ENCODE data around the gene LHPP.

Gene LHPP

DNA sequence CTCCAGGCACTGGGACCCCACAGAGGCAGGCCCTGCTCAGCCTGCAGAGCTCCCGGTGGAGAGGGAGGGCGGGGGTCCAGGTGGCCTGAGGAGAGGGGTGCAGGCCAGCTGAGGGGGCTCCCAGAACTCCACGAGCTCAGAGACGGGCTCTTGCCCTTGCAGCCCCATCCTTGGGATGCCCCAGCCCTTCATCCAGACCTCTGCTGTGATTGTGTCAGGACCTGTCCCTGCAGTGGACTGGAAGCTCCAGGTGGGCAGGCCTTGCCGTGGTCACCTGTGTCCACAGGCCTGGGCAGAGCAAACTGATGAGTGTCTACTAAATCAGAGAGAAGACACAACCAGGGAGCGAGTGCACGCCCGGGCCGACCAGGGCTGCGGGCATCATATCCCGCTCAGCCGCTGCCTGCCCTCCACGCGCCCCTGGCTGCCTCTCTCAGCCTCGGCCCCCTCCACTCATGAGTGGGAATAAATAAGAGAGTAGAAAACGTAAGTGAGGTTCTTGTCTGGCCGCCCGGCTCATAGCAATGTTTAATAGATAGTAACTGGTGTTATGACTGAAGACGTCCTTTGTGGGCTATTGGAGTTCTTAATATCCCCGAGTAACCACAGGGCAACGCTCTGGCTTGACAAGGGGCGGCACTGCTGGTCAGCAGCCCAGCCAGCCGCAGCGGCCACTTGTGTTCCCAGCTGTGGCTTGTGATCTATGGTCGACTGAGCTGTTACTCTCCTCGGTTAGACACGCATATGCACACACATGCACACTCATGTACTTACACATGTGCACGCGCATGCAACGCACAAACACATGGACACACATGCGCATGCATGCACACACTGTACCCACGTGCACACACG lies 105.6 kb downstream of the LHPP start:
- Histone ChIP-seq H2AFZ (ENCODE audit: low read length) (no peak overlapping the region), H3K9me3 (ENCODE audit: low read length) (no peaks in the 10 kb centered on the region), H3K9ac (ENCODE audit: low read length) (no peak overlapping the region), H3K9me2 (ENCODE audit: low read depth, low read length) (no peaks in the 10 kb centered on the region), H4K20me1 (ENCODE audit: insufficient read depth, low read length) (no peaks in the 10 kb centered on the region), H3K4me1 (ENCODE audit: insufficient read depth, low read length, severe bottlenecking) (peaks cover 41% of the 10 kb centered on the region), H3K79me2 (ENCODE audit: insufficient read depth, low read length) (no peaks in the 10 kb centered on the region), H3K4me2 (ENCODE audit: low read length) (no peak overlapping the region), H3K27ac (ENCODE audit: low read depth, low read length, poor library complexity, severe bottlenecking) (no peak overlapping the region), H3K36me3 (ENCODE audit: insufficient read depth, low read length) (peaks cover 8% of the 10 kb centered on the region; the same call in 1 of the 2 replicates), H3F3A (ENCODE audit: insufficient read depth, low read length) (no peaks in the 10 kb centered on the region), H3K27me3 (ENCODE audit: insufficient read depth, low read length) (no peaks in the 10 kb centered on the region), H3K4me3 (ENCODE audit: low read depth, low read length, poor library complexity, severe bottlenecking) (no peak overlapping the region)
- TF ChIP-seq, protein P1, sequence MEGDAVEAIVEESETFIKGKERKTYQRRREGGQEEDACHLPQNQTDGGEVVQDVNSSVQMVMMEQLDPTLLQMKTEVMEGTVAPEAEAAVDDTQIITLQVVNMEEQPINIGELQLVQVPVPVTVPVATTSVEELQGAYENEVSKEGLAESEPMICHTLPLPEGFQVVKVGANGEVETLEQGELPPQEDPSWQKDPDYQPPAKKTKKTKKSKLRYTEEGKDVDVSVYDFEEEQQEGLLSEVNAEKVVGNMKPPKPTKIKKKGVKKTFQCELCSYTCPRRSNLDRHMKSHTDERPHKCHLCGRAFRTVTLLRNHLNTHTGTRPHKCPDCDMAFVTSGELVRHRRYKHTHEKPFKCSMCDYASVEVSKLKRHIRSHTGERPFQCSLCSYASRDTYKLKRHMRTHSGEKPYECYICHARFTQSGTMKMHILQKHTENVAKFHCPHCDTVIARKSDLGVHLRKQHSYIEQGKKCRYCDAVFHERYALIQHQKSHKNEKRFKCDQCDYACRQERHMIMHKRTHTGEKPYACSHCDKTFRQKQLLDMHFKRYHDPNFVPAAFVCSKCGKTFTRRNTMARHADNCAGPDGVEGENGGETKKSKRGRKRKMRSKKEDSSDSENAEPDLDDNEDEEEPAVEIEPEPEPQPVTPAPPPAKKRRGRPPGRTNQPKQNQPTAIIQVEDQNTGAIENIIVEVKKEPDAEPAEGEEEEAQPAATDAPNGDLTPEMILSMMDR (IDR thresholded peaks at IDR 0.05; ENCODE audit: low read length), result no peak
- no peak for TF ChIP-seq EZH2 (IDR thresholded peaks at IDR 0.05; ENCODE audit: borderline replicate concordance, low read length)

DNA sequence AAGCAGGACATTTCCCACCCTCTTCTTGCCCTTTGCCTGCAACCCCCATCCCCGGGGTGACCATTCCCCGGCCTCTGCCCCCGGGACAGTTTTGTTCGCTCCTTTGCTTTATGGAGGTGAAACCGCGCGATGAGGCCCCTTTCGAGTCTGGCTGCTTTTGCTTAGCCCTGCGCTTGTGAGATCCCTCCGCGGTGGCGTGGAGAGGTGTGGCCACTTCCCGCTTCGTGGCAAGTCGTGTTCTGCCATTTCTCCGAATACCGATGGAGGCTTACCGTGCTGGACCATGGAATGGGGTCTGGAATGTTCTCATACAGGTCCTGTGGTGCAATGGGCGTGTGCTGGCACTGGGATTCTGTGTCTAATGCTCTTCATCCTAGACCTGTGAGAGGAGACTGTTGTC lies 106.7 kb downstream of the LHPP start:
- TF ChIP-seq, protein P1 (IDR thresholded peaks at IDR 0.05; ENCODE audit: low read length), result no peak
- no peak for TF ChIP-seq EZH2 (IDR thresholded peaks at IDR 0.05; ENCODE audit: borderline replicate concordance, low read length)
- Histone ChIP-seq H3K9me2 (ENCODE audit: low read depth, low read length) (no peaks in the 10 kb centered on the region), H3F3A (ENCODE audit: insufficient read depth, low read length) (no peaks in the 10 kb centered on the region), H3K36me3 (ENCODE audit: insufficient read depth, low read length) (peaks cover 8% of the 10 kb centered on the region; the same call in 1 of the 2 replicates), H2AFZ (ENCODE audit: low read length) (no peak overlapping the region), H3K4me1 (ENCODE audit: insufficient read depth, low read length, severe bottlenecking) (peaks cover 33% of the 10 kb centered on the region), H3K4me2 (ENCODE audit: low read length) (no peak overlapping the region), H3K27me3 (ENCODE audit: insufficient read depth, low read length) (no peaks in the 10 kb centered on the region), H3K79me2 (ENCODE audit: insufficient read depth, low read length) (no peaks in the 10 kb centered on the region), H3K9ac (ENCODE audit: low read length) (no peak overlapping the region), H3K9me3 (ENCODE audit: low read length) (no peaks in the 10 kb centered on the region), H4K20me1 (ENCODE audit: insufficient read depth, low read length) (no peaks in the 10 kb centered on the region), H3K27ac (ENCODE audit: low read depth, low read length, poor library complexity, severe bottlenecking) (no peak overlapping the region), H3K4me3 (ENCODE audit: low read depth, low read length, poor library complexity, severe bottlenecking) (no peak overlapping the region)

DNA sequence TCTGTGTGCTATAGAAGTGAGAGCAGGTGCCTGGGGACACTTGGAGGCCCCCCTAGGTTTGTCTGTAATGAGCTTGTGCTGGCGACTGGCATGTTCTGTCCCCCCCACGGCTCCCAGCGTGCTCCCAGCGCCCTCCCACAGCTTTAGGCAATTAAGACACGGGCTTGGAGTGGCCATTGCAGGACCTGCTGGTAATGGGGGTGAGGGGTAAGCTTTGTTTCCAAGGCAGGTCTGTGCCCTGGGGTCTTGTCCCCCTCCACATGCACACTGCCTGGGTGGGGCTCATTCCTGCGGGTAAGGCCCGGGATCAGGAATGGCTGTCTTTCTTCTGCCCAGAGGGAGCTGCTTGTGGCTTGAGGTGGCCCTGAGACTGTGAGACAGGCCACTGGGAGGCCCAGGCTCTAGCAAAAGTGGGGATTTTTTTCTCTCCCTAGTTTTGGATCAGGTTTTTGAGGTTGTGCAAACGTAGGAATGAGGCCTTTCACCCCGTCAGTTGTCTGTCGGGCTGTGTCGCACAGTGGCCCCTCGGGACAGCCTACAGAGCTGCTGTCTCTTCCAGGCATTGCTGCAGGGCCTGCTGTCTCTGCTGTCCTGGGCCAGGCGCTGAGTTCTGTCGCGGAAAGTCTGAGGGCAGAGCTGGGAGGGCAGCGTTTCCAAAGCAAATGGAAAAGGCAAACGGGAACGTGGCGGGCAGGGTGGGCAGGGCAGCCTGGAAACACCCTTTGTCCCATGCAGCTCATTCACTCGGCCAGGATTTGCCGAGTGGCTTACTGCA lies 107.4 kb downstream of the LHPP start:
- H3K4me3 ChIP-seq (ENCODE audit: low read depth, low read length, poor library complexity, severe bottlenecking), result no peak overlapping the region
- no peaks in the 10 kb centered on the region for H3K79me2 ChIP-seq (ENCODE audit: insufficient read depth, low read length)
- H3K27ac ChIP-seq (ENCODE audit: low read depth, low read length, poor library complexity, severe bottlenecking), result peak overlapping the region; percentile 60
- no peak for TF ChIP-seq EZH2 (IDR thresholded peaks at IDR 0.05; ENCODE audit: borderline replicate concordance, low read length)
- TF ChIP-seq, protein P1 (IDR thresholded peaks at IDR 0.05; ENCODE audit: low read length), result no peak
- H4K20me1 ChIP-seq (ENCODE audit: insufficient read depth, low read length), result no peaks in the 10 kb centered on the region
- H3K36me3 ChIP-seq (ENCODE audit: insufficient read depth, low read length), result peaks cover 8% of the 10 kb centered on the region; the same call in 1 of the 2 replicates
- no peaks in the 10 kb centered on the region for H3K9me2 ChIP-seq (ENCODE audit: low read depth, low read length)
- peaks cover 33% of the 10 kb centered on the region for H3K4me1 ChIP-seq (ENCODE audit: insufficient read depth, low read length, severe bottlenecking)
- no peaks in the 10 kb centered on the region for H3F3A ChIP-seq (ENCODE audit: insufficient read depth, low read length)
- no peaks in the 10 kb centered on the region for H3K27me3 ChIP-seq (ENCODE audit: insufficient read depth, low read length)
- H3K9me3 ChIP-seq (ENCODE audit: low read length), result no peaks in the 10 kb centered on the region
- H3K9ac ChIP-seq (ENCODE audit: low read length), result peak overlapping the region; percentile 19; the same call in 1 of the 2 replicates
- H2AFZ ChIP-seq (ENCODE audit: low read length), result no peak overlapping the region
- no peak overlapping the region; the same call in 1 of the 2 replicates for H3K4me2 ChIP-seq (ENCODE audit: low read length)
